HG02981 (cell line): Measurements from ENCODE around the gene TMEM100.

Experiments used
- ATAC-seq: cut with Tn5 transposase; IDR thresholded peaks from one replicate; pipeline ENCODE4 v1.9.1; 2021; ENCODE audit warnings: mild to moderate bottlenecking, moderate library complexity; ENCODE audit not compliant: unreplicated experiment

The TMEM100 gene, protein sequence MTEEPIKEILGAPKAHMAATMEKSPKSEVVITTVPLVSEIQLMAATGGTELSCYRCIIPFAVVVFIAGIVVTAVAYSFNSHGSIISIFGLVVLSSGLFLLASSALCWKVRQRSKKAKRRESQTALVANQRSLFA

DNA sequence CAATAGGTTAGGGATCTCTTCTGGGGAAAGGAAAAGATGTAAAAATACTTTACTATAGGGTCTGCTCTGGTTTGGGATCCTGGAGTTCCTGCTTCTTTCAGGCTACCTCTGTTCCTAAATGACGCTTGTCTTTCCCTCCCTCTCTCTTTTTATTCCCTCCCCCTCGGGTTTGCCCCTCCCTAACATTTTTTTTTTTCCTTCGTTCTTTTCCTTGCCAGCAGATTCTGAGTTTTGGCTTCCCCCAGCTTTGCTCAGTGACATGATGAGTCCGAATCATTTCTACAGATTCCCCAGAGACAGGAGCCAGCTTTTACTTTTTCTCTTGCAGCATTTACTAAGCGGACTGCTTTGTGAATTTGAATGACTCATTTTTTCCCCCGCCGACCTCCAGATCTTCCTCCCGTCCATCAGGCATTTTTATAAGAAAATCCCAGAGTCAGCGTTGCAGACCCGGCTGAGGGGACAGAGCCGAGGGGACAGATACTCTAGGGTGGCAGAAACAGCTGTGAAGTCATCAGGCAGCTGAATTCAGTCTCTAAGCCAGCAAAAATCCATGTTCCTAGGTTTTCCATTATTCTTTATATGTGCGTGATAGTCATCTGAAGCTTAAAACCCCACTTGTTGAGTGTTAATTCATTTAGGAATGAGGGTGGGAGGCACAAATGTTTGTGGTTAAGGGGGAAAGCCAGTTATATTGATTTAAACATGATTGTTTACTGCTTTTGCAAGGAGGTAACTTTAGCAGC is at the start of gene TMEM100:
TSS of gene TMEM100 (minus strand) at position 123 of the 746 bp plus-strand sequence. CDS start 1,794 bp downstream, outside the sequence.
- no peak for ATAC-seq

DNA sequence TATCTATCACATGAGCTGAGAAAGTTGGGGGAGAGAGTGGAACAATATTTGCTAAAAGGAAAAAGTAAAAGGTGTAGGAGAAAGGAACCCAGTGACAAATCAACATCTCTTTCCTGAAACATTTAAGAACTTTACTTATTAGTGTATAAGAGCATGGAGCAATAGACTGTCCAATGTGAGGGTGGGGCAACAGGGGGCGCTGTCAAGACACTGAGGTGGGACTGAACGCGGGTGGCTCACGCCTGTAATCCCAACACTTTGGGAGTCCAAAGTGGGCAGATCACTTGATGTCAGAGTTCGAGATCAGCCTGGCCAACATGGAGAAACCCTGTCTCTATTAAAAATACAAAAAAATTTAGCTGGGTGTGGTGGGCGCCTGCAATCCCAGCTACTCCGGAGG is 49.4 kb upstream of the TMEM100 start:
- ATAC-seq = no peak

DNA sequence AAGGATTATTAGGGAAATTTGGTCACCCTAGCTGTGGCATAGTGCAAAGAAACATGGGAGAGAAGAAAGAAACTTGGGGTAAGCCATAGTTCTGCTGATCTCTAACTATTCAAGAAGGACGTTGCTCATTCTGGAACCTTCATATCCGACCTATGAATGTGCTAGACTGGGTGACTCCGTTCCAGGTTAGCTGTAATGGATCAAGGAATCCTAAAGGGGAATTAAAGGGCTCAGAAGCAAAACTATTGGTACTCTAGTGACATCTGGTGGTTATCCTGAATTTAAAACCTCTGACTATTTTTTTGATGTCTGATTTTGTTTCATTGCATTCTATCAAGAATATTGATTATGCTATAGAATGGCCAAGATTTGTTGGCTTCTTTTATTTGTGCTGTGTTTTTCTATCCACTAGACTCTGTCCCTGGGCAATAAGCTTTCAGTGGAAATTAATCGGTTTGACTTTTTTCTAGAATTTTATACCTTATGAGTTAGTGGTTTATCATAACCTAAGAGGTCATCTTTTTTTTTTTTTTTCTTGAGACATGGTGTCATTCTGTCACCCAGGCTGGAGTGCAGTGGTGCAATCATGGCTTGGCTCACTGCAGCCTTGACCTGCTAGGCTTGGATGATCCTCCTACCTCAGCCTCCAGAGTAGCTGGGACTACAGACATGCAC is 47.7 kb upstream of the TMEM100 start:
- ATAC-seq = no peak

DNA sequence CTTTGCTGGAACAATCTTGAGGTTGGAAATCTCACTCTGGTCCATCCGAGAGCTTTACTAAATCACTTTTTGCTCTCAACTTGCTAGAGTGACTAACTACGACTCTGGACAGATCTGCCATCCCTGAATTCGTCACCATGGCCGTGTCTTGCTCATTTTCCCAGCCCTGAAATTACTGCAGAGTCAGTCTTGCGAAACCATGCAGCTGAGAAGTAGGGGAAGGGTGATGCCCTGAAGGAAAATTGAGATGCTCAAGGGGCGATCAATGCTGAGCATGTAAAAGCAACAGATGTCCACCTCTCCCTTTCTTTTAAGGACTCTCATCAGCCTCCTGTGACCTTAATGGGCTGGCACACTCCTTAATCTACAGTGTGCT is 46.9 kb upstream of the TMEM100 start:
- no peak for ATAC-seq

DNA sequence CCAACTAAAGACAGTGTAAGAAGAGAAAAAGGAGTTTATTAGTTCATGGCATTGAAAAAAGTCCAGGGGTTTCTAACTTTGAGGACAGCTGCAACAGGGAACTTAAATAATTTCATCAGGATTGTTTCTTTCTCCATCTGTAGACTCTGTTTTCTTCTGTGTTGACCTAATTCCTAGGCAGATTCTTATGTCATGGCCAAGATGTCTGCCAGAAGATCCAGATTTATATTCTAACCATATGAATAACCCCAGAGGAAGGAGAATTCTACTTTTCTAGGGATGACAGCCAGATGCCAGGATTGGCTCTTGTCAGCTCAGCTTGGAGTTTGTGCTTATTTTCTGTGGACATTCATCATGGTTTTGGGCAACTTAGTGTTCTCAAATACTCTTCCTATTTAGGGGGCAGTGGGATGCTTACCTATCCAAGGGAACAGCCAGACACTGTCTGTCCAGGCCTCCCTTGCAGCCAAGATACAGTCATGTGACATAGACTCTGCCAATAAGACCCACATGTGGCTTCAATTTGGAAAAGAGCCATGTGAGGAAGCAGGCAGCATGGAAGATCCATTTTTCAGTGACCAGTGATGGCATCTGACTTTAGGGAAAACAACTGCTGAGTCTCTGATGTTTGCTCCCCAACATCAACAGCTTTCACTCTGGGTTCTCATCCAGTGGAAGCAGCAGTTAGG is 46.4 kb upstream of the TMEM100 start:
- no peak for ATAC-seq

DNA sequence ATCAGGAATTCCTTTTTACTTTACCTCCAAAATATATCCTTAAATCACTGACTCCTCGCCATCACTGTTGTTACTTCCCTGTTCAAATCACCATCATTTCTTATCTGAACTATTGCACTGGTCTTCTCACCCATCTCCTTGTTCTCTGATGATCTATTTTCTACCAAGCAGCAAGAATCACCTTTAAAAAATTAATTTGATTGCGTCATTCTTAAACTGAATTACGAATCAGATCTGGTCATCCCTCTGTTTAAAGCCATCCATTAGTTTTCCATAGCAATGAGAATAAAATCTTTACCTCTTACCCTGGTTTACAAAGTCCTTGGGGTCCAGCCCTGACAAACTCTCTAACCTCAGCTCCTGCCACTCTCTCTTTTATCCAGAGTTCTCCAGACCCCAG is 42.8 kb upstream of the TMEM100 start:
- no peak for ATAC-seq

DNA sequence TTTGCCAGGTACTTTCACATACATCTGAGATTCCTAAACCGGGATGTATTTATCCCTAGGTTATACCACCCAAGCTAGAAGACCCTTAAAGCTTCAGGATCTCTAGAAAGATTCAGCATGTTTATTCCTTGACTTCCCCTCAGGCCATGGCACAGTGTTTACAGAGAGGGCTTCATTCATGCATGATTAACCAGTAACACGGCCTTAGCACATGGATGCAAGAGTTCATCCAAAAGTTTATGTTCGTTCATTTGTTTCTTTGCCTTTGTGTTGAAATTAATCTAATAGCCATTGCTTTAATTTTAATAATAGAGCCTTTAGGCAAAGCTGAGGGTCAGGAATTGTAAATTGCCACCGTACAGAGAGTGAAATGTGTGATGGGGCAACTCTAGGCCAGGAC is 41.9 kb upstream of the TMEM100 start:
- no peak for ATAC-seq

DNA sequence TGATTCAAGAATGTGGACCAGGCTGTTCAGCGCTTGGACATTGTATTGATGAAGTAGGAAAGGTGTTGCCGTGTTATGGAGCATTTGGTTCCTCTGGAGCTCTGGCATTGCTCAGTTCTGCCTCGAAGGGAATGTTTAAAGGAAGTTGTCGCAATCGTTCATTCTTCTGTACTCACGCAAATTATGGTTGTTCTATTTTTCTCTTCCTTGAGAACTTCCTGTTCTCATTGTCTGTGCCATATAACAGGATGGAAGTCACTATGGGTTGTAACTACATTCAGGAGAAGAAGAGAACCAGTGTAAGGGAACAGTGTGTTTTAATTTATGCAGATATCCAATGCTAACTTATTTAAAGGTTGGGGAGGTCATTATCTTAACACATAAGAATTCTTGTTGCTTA is 41.2 kb upstream of the TMEM100 start:
- ATAC-seq = no peak

DNA sequence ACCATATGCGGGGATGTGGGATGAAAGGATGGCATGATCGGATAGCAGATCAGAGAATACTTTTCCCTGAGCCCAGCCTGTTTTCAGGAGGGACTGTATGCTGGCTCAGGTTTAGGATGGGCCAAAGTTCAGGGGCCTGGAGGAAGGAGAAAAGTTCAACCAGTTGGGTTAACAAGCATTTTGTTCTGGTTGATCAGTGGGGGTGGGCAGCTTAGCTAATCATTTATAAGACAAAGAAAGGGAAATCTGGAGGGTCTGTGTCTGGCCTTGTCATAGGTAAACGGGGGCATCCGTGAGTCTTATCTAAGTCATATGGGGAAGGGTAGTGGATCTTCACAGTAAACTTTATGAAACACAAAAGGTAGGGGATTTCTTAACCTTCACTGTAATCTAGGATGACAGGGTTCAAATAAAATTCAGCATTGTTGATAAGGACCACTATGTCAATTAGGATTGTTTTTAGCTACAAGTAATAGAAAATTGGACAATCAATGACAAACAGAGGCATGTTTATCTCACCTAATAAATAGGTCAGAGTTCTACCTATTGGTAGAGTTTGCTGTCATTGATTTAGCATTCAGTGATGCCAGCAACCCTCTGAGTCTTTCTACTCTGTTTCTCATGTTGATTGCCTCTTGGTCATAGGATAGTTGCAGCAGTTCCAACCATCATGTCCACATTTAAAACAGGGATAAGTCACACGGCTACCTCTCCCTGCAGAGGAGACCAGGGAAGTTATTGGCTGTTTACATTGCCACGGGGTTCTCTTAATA is 39.6 kb upstream of the TMEM100 start:
- ATAC-seq = no peak

DNA sequence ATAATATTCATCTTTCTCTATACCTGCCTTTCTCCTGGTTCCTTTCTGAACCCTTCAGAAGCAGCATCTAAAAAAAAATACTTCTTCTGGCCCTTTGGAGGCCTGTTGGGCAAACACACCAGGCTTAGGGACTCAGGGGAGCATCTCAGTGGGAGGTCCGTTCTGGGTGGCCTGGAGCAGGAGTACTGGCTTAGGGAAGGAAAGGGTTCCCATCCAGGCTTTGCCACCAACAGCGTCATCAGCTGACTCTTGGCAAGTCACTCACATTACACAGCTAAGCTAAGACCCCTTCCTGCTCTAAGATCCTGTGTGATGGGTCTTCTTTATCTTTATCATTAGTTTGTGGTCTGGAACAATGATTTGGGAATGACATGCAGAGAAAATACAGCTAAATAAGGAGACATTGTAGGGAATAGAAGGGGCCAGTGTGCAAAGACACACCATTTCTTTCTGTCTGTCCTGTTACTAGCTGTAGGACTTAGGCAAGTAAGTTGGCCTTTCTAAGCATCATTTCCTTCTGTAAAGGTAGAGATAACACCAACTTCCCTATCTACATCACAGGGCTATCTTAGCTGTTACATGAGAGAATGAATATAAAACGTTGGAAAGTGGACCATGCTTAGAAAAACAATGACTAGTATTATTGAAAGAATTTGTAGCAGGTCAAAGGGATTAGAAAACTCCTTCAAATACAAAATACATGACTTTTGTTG is 38.1 kb upstream of the TMEM100 start:
- no peak for ATAC-seq

DNA sequence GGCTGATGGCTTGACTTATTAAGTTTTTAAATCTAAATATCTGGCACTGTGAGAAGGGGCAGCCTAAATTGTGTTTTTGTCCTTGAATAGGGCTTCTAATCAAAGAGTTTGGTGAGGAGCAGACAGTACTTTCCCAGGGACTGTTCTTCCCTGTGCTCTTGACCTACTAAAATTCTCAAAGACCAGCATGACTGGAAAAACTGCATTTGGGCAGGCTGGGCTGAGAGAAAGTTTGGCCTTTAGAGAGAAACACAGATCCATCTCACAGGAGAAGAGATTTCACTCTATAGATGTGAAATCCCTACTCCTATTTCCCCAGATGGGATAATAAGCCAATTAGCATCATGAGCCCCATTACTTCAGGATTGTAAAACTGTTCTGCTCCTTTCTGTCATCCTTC is 35.5 kb upstream of the TMEM100 start:
- no peak for ATAC-seq

DNA sequence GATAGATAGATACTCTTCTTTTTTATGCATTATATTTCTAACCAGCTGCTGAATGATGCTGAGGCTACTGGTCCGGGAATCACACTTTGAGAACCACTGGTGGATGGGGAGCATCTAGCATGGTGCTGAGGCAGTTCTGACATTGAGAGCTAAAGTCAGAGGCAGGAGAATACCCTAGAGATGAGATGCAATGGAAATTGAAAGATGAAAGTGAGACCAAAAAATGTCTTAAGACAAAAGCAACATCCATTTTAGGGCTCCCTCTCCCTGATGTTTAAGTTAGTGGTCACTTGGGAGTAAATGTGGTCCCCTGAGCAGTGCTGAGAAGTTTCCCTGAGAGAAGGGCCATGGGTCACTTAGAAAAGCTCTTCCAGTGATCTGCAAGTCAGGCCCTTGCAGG is 35.0 kb upstream of the TMEM100 start:
- ATAC-seq = no peak

DNA sequence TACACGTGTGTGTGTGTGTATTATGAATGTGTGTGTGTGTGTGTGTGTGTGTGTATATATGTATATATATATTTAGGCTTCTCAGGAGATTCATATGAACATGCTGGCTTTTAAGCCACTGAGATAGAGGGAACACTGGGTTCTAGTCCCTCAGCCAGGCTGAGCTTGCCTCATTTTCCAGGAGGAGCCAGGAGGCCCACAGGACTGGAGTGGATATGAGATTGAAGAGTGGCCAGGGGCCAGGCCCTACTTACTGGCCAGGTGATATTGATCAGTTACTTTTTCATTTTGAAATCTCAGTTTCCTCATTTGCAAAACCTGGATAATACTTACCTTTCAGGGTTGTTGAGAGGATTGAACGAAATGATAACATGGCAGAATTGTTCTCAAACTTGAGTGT is 34.0 kb upstream of the TMEM100 start:
- ATAC-seq = no peak

DNA sequence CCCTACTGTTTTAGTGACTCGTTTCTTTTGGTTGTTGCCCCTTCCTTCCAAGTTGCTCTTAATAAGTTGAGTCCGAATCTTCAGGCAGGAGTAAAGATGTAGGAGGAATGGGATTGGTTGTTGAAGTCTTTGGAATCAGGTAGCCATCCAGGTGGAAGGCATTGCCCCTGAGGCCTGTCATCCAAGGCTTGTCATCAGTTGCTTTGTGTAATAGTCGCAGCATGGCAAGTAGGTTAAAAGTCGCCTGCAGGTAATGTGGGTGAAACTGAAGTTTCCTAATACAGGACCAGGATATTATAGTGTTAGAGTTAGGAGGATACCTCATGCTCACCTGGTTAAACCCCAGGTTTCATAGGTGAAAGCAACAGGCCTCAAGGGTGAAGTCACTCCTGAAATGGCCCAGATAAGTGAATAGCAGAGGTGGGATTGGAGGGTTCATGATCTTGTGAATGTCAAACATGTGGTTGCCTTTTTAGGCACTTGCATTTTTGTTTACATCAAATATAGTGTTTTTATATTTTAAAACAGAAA is 29.1 kb upstream of the TMEM100 start:
- no peak for ATAC-seq

DNA sequence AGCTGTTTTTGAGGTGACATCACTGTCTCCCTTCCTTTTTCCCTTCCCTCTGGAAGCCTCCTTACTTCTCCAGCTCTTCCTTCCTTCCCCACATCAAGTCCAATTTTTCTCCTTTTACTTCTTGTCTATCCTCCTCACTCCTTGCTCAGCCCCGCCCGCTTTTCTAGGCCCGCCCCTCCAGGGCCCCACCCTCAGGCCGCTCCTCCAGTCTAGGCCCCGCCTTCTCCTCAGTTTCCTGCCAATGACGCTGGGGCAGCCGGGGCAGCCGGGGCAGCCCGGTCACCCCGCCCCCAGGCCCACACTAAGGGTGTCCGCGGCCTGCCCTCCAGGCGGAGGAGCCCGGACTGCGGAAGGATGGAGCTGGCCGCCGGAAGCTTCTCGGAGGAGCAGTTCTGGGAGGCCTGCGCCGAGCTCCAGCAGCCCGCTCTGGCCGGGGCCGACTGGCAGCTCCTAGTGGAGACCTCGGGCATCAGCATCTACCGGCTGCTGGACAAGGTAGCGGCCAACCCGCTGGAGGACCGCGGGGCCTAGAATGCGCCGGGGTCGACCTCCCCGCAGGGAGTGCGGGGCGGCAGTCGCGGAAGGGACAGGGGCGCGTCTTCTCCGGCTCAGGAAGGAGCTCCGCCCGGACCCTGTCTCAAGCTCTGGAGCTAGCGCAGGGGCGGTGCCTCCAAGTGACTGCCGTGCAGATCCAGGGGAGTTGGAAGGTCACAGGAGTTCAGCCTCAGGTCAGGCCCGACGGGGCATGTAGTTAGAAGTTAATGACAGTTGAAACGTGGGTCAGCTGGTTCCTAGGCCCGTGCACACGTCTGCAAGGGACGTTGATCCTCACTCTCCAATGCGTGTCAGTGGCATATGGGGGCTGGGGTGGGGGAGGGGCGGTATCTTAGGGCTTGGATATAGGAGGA is 28.3 kb upstream of the TMEM100 start, which contains the start of gene PCTP:
TSS of gene PCTP (plus strand) at position 302 of the 908 bp plus-strand sequence. CDS start at position 355, 53 bp downstream.
- ATAC-seq = peak; percentile 98

DNA sequence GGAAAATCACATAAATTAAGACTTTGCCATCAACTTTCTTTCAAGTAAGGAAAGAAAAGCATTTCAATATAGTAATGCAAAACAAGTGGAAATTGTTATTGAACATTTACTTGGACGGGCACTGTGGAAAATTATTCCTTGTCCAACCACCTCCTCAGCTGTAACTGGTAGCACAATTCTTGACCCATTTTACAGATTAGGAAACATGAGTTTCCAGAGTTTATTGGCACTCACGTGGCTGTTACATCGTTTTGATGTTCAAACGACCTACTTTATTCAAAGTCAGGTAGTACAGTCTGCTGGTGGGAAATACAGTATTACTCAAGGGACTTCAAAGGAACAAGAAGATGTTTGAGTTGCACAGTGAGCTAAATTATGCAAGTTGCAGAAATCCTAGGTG is 27.3 kb upstream of the TMEM100 start:
- ATAC-seq = no peak

DNA sequence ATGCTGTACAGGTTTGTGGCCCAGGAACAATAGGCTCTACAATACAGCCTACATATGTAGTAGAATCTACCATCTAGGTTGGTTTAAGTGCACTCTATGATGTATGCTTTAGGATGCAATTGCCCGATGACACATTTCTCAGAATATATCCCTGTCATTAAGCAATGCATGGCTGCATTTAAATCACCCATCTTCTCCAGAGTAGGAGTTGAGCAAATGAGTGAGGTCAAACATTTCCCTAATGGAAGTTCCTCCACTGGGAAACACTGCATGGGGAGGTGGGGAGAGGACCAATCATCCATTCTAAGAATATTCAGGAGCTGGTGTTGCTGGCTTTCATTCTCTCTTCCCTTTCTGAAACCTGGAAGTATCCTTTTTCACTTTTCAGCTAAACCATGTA is 26.2 kb upstream of the TMEM100 start:
- ATAC-seq = no peak

DNA sequence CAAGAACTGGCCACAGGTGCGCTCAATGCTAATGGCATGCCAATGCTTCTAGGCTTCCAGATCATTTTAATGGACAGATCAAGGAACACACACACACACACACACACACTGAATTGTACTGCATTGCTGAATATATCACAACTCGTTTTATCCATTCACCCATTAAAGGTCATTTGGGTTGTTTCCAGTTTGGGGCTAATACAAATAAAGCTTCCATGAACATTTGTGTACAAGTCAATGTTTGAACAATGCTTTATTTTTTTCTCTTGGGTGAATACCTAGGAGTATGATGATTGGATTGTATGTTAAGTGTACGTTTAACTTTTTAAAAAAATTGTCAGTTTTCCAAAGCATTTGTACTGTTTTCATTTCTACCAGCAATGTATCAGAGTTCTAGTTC is 24.5 kb upstream of the TMEM100 start:
- ATAC-seq = no peak

DNA sequence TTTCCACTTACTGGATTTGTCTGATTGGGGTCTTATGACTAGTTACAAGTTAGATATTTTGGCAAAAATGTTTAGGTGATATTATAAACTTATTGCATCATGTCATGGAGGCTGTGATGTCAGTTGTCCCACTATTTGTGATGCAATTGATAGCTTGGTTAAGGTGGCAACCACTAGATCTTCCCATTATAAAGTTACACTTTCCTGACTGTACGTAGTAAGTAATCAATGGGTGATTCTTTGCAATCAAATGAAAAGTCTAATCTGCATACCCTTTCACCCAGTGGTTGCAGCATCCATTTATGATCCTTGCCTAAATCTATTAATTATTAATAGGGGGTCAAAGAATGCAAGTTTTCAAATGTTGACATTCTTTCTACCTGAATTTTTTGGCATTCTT is 23.8 kb upstream of the TMEM100 start:
- no peak for ATAC-seq
